HCT116 (cell line): ENCODE results near the gene HPS1. TPM values are rescaled to one million over a fixed set of nuclear protein-coding genes. Genes with fewer than 3 reads are reported as not detected.

ENCODE experiments used
- ATAC-seq: fragments of 200-7000 bp; cut with Tn5 transposase; 2 replicates; pipeline ENCODE4 v1.9.1; 2020; ENCODE audit warnings: mild to moderate bottlenecking, moderate library complexity
- BruUV-seq: library from RNA; stranded (reverse); fragments of 400-500 nt; replicated peaks from 2 replicates; lab custom pipeline; 2021; lab: Mats Ljungman, UMichigan
- CTCF ChIA-PET: fragments of 300-600 bp; sonication (Branson Sonifier 250); formaldehyde crosslinking; loops from one replicate; lab custom pipeline; 2021; ENCODE audit warnings: antibody characterized with exemption; lab: Charles Lee
- POLR2A ChIA-PET: fragments of 300-600, 350-600 bp; sonication (Branson Sonifier 250); formaldehyde crosslinking; loops from one replicate; lab custom pipeline; 2021; ENCODE audit warnings: antibody characterized with exemption; lab: Charles Lee
- RAD21 ChIA-PET, 2 experiments: fragments of 300-600 bp; sonication (Branson Sonifier 250); formaldehyde crosslinking; loops; one replicate each; lab custom pipeline; 2023; ENCODE audit warnings: low total read pairs in 2 of 2; ENCODE audit not compliant: uncharacterized antibody in 2 of 2, unreplicated experiment in 2 of 2, low non-redundant PET in 1 of 2; lab: Charles Lee
- DNase-seq: peaks from one replicate; pipeline ENCODE4 v3.0.0-alpha.2; 2010; ENCODE audit warnings: low read depth, low spot score
- H2AFZ ChIP-seq: fragments of 200-600 bp; shearing (Covaris generic), sonication (generic); 2 replicates; pipeline ENCODE4 v1.6.1; 2017; ENCODE audit warnings: low read depth, mixed run types, mixed read lengths, antibody characterized with exemption, low read length; ENCODE audit not compliant: poor library complexity, severe bottlenecking
- H3K27ac ChIP-seq: 2 replicates; pipeline ENCODE4 v1.5.1; 2012; ENCODE audit warnings: low read depth, low read length
- H3K27me3 ChIP-seq: fragments of 200-600 bp; sonication (generic); 2 replicates; pipeline ENCODE4 v1.6.1; 2016; ENCODE audit warnings: mixed run types, low read length, mixed read lengths; ENCODE audit not compliant: insufficient read depth
- H3K36me3 ChIP-seq, 2 experiments: fragments of 200-500 bp in 1 of 2; fragments of 200-600 bp in 1 of 2; sonication (Bioruptor generic) in 1 of 2; sonication (generic) in 1 of 2; 2 replicates each; pipeline versions ENCODE4 v1.5.1 to v1.6.1; 2014 to 2016; ENCODE audit warnings: low read length in 2 of 2, inconsistent platforms in 1 of 2, mixed read lengths in 1 of 2, mixed run types in 1 of 2; ENCODE audit not compliant: insufficient read depth in 2 of 2, control insufficient read depth in 1 of 2
- H3K4me1 ChIP-seq, 2 experiments: fragments of 200-600 bp in 1 of 2; sonication (generic) in 1 of 2; 2 replicates each; pipeline versions ENCODE4 v1.5.1 to v1.6.1; 2012 to 2017; ENCODE audit warnings: low read length in 2 of 2, inconsistent platforms in 1 of 2, mild to moderate bottlenecking in 1 of 2, mixed read lengths in 1 of 2, mixed run types in 1 of 2, moderate library complexity in 1 of 2; ENCODE audit not compliant: insufficient read depth in 2 of 2, control insufficient read depth in 1 of 2
- H3K4me2 ChIP-seq: fragments of 200-600 bp; sonication (generic); 2 replicates; pipeline ENCODE4 v1.6.1; 2017; ENCODE audit warnings: mixed run types, low read length, mixed read lengths
- H3K4me3 ChIP-seq, 2 experiments: fragments of 200-600 bp in 1 of 2; sonication (generic) in 1 of 2; replicated peaks in 1 of 2; 2 replicates each; pipeline ENCODE4 v1.5.1; 2011 to 2016; ENCODE audit warnings: low read length in 2 of 2, control low read depth in 1 of 2, low read depth in 1 of 2, mild to moderate bottlenecking in 1 of 2, mixed read lengths in 1 of 2, mixed run types in 1 of 2
- H3K79me2 ChIP-seq: fragments of 200-600 bp; sonication (generic); 2 replicates; pipeline ENCODE4 v1.6.1; 2017; ENCODE audit warnings: mild to moderate bottlenecking, mixed run types, low read length, moderate library complexity, mixed read lengths; ENCODE audit not compliant: insufficient read depth
- H3K9ac ChIP-seq: fragments of 200-600 bp; sonication (generic); 2 replicates; pipeline ENCODE4 v1.6.1; 2016; ENCODE audit warnings: low read length, mixed read lengths
- H3K9me2 ChIP-seq: fragments of 200-600 bp; sonication (generic), shearing (Covaris generic); 2 replicates; pipeline ENCODE4 v1.6.1; 2017; ENCODE audit warnings: mixed run types, mild to moderate bottlenecking, moderate library complexity; ENCODE audit not compliant: insufficient read depth
- H3K9me3 ChIP-seq, 2 experiments: fragments of 200-500 bp in 1 of 2; fragments of 200-600 bp in 1 of 2; sonication (Bioruptor generic) in 1 of 2; sonication (generic) in 1 of 2; 2 replicates each; pipeline ENCODE4 v1.6.1; 2014 to 2017; ENCODE audit warnings: low read length in 2 of 2, mixed read lengths in 2 of 2, inconsistent platforms in 1 of 2, low read depth in 1 of 2, mild to moderate bottlenecking in 1 of 2, mixed run types in 1 of 2, moderate library complexity in 1 of 2; ENCODE audit not compliant: control insufficient read depth in 1 of 2, insufficient read depth in 1 of 2
- H4K20me1 ChIP-seq: fragments of 200-600 bp; sonication (generic), shearing (Covaris generic); 2 replicates; pipeline ENCODE4 v1.6.1; 2017; ENCODE audit warnings: mixed run types, mild to moderate bottlenecking, moderate library complexity; ENCODE audit not compliant: insufficient read depth
- CEBPB ChIP-seq: IDR thresholded peaks from 2 replicates; pipeline ENCODE4 v1.6.1; 2012; ENCODE audit warnings: low read depth
- FOSL1 ChIP-seq: IDR thresholded peaks from 2 replicates; pipeline ENCODE4 v1.6.1; 2012; ENCODE audit warnings: low read depth
- REST ChIP-seq: IDR thresholded peaks from 2 replicates; pipeline ENCODE4 v1.6.1; 2012; ENCODE audit warnings: low read depth
- SRF ChIP-seq: IDR thresholded peaks from 2 replicates; pipeline ENCODE4 v1.6.1; 2012; ENCODE audit warnings: low read depth
- YY1 ChIP-seq: IDR thresholded peaks from 2 replicates; pipeline ENCODE4 v1.6.1; 2011; ENCODE audit warnings: low read length, low read depth, moderate library complexity, mild to moderate bottlenecking; ENCODE audit not compliant: insufficient replicate concordance; ENCODE audit errors: extremely low read depth
- intact Hi-C: fragments of 100-400 bp; cut with micrococcal nuclease; formaldehyde crosslinking; loops from 2 replicates; pipeline ENCODE4 v1.10.0; 2022
- total RNA-seq: library from RNA; stranded (reverse); gene quantifications from one replicate; pipeline ENCODE4 v1.2.1, GENCODE V29; 2021; ENCODE audit not compliant: unreplicated experiment

The HPS1 gene
- total RNA-seq, 1 experiment from 2014 or later: 64.3 TPM

GRCh38 chr10:98444314-98445006, 2.3 kb downstream of the HPS1 start (continued):
- no peak for TF ChIP-seq REST
- TF ChIP-seq SRF: no peak
- TF ChIP-seq, all 23 proteins: peak for 0

- H3K4me2 ChIP-seq: no peak overlapping the region
- H3K9ac ChIP-seq: no peak overlapping the region
- H3K4me1 ChIP-seq: peaks cover 0 to 12% of the 10 kb centered on the region in 2 experiments; a peak in 3 of 4 replicates
- H3K27ac ChIP-seq: no peak overlapping the region
- H4K20me1 ChIP-seq: 0 out of 2 replicates have a peak, but pooled peaks cover 3% of the 10 kb centered on the region
- DNase-seq: no peak
- BruUV-seq: no TSS peak
- intact Hi-C loops: no loop called here
- H2AFZ ChIP-seq: no peak overlapping the region
- H3K27me3 ChIP-seq: no peaks in the 10 kb centered on the region
- peaks cover 34 to 49% of the 10 kb centered on the region in 2 experiments; a peak in 3 of 4 replicates for H3K36me3 ChIP-seq
- no peaks in the 10 kb centered on the region for H3K9me2 ChIP-seq
- ATAC-seq: no peak
- no peaks in the 10 kb centered on the region for H3K9me3 ChIP-seq
- no peak overlapping the region for H3K4me3 ChIP-seq
- ChIA-PET CTCF (no interaction called here), POLR2A (no interaction called here), RAD21 (no interaction called here)
- TF ChIP-seq YY1 (no peak), FOSL1 (no peak), CEBPB (no peak)
- H3K79me2 ChIP-seq: peaks cover 7% of the 10 kb centered on the region; the same call in 1 of the 2 replicates
These were observed 8.0 kb downstream of the HPS1 start for GRCh38 chr10:98438715-98439114.
